Right lung (tissue), 5 donors: ENCODE data around the gene NCS1. TPM values are rescaled to one million over a fixed set of nuclear protein-coding genes. Genes with fewer than 3 reads are reported as not detected.
"Not testable (repeated sequence)": the region's sequence is repeated elsewhere in the genome, so short reads cannot be mapped to it uniquely, and the experiment has no call there.

ENCODE experiments used
- DNase-seq, 2 donors: peaks; one replicate each; pipeline ENCODE4 v3.0.0-alpha.2; 2013
- polyA plus RNA-seq, 5 donors: library from polyadenylated mRNA; unstranded; fragments of 120-200 nt; gene quantifications; one replicate each; pipeline versions ENCODE4 v1.2.1 to v1.2.3, GENCODE V29; 2013; ENCODE audit warnings: inconsistent platforms in 1 of 5, low replicate concordance in 1 of 5; ENCODE audit not compliant: insufficient read length in 5 of 5, insufficient read depth in 1 of 5

NCS1 gene
- polyA plus RNA-seq, 5 donors, result 16.6 to 27.7 (median 20.8) TPM

DNA sequence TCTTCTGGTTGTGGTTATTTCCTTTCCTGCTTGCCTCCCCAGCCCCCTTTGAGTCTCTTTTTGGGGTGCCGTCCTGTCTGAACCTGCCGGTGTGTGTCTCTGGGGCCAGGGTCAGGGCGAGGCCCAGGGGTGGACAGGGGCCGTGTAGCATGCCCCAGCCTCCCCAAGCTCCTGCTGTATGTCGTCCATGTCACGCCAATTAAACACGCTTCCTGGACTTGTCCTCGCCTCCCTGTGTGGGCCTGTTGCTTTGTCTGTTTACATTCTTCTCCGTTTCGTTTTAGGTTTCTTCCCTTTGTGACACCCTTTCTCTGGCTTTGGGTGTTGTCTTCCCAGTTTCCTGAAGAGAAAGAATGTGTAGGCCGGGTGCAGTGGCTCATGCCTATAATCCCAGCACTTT lies 64.9 kb downstream of the NCS1 start:
- no peak for DNase-seq

DNA sequence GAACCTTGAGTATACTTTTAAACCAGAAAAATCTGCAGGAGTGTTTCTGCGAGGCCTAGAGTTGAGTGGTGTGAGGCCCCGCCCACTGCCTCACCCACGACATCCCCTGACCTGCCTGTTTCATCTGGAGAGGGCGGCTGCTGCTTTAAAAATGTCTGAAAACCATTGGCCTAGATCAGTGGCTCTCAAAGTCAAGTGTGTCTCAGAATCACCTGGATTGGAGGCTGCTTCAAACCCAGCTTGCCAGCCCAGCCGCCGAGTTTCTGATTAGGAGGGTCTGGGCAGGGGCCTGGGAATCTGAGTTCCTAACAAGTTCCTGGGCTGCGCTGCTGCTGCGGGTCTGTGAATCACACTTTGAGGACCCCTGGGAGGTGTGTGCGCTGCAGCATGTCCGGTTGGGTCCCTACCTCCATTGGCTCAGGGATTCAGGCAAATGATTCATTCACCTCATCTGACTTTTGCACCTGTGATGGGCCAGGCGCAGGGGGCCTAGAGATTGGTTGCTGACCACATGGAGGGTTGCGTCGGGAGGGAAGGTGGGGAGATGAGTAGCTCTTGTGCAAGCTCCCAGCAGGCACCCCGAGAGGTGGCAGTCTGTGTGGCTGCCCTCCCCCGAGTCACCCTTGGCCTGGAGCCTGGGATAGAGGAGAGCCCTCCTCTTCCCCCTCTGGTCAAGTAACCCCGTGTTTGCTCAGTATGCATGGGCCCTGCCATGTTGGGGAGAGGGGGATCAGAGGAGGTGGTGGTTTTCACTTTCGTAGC lies 65.7 kb downstream of the NCS1 start:
- peak; percentile 56 to 65 for DNase-seq

DNA sequence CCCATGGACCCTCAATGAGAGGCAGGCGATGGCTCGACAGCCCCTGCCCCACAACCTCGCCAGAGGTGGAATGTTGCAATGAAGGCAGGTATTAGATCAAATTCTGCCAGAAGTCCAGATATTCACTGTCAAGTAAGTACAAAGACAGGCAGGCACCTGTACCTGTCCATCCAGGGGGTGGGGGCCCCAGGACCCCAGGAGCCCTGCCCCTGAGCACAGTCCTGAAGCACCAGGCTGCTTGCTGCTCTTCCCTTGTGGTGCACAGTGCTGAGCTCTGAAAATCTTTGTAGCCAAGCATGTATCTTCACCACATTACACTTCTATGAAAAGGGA lies 67.1 kb downstream of the NCS1 start:
- DNase-seq, result no peak

DNA sequence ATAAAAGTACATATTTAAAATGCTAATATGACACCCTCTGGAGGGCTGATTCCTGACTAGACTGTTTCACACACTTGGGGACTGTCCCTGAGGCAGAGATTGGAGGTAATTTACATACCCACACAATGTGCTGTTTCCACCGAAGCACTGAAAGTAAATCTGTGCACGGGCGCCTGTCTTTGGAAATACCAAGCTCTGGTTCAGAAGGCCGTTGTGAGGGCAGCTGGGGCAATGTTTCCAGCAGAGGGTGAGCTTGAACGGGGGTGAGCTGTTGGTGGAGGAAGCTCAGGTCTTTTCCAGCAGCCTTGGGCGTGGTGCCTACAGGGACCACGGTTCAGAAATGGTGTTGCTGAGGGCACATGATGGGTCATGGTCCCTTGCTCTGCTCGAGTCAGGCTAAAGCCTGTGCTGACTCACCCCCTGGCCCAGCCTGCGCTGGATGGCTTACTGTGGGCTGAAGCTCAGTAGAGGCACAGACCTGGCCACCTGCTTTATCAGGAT lies 67.6 kb downstream of the NCS1 start:
- DNase-seq, result no peak

DNA sequence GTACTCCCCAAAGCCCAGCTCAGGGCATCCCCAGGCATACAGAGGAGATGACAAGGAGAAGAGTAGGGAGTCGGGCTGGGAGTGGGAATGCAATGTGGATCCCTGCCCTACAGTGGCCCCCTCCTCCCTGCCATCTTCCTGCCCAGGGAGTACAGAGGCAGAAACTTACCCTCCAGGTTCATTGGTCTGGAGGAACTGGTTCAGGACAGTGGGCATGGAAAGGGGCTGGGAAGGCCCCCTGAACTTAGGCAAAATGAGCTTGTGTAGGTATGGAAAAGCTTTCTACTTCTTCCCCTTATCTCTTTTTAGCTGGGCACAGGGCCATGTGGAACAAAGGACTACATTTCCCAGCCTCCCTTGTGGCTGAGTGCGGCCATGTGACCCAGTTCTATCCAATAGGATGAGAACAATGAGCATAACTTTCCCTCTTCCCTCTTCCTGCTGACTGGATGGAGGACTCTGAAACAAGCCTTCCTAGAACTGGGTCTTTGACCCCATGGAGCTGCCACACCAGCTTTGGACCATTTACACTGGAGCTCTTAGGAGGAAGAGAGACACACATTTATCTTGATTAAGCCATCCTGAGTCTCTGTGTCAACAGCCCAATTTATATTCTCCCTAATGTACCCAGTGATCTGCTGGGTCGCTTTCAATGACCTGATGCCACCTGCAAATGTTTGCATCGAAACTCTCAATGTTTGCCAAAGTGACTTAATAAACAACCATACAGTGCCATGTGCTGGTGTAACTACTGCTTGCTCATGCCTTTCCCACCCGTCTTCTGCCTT lies 68.4 kb downstream of the NCS1 start:
- peak; percentile 52 to 53 for DNase-seq

DNA sequence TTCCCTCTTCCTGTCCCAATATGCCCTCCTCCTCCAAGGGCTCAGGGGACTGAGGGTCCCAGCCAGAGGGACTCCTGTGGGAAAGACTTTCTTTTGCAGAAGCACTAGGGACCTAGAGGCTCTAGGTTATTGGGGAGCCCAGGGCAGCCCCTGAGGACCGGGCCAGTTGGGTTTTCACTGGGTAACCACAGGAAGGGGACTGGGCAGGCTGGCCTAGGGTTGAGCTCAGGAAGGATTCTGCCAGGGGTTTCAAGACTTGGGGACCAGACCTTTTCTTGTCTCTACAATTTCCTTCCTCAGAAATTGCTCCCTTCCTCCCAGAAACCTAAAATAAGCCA lies 69.0 kb downstream of the NCS1 start:
- no peak for DNase-seq

DNA sequence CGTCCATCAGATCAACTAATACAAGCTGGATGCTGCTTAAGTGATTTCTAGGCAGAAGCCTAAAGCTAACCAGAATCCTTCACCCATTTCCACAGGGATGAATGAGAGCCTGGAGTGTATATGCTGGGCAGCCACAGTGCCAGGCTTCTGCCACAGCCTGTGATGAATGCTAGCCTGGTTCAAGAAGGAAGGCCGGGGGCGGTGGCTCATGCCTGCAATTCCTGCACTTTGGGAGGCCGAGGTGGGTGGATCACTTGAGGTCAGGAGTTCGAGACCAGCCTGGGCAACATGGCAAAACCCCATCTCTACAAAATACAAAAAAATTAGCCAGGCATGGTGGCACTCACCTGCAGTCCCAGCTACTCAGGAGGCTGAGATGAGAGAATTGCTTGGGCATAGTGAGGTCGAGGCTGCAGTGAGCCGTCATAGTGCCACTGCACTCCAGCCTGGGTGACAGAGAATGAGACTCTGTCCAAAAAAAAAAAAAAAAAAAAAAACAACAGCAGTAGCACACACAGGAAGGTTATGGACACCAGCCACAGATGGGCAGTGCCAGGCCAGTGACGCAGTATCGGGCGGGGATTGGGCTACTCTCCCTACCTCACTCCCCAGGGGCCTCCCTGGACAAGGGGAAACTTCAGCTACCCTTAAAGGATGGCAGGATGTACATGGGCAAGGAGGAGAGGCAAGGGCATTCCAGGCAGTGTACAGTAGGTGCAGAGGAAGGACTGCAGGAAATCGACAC lies 70.2 kb downstream of the NCS1 start:
- DNase-seq, result no peak

DNA sequence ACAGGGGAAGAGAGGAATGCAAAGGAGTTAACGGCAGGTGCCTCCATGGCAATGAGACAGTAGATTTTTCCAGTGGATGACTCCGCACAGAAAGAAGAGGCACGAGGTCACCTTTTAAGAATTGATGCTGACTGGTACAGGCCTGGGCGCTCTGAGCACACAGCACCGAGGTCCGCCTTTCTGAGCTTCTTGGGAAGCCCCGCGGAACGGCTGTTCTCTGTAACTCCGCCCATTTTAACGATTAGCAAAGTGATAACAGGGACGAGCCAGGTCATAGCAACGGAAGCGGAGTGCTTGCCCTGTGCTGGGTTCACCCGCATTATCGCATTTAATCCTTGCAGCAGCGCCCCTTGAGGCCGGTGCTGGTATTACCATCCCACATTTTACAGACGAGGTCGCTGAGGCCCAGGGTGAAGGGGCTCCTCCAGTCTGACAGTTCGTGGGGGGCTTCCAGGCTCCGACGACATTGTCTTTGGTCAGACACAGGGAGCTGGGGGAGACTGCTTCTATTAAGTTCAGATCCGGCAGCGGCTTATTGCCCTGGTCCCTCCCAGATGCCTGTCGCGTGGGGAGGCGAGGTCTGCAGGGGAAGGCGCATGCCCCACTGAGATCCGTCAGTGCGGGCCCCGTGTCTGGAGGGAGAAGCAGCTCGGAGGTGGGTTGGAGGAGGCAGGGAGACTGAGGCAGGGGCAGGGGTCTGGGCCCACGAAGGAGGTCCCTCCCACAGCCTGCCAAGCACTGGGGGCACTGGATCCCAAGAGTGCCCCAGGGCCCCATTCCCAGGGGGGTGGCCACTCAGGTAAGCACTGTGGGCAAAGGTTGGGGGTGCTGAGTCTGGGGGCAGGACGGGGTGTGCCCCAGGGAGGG lies 71.0 kb downstream of the NCS1 start:
- peak; percentile 35 to 55 for DNase-seq

DNA sequence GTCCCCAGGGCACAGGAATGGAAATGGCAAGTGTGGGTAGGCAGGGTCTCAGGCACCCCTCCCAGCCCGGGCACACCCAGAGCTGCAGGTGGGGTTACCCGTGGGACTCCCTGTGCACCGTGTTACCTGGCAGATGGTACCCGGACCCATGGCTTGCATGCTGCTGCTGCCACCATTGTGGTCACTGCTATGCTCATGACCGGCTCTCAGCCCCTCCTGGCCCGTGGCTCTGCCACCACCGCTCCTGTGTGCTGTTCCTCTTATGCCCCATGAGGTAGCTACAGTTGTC lies 71.6 kb downstream of the NCS1 start:
- no peak for DNase-seq

DNA sequence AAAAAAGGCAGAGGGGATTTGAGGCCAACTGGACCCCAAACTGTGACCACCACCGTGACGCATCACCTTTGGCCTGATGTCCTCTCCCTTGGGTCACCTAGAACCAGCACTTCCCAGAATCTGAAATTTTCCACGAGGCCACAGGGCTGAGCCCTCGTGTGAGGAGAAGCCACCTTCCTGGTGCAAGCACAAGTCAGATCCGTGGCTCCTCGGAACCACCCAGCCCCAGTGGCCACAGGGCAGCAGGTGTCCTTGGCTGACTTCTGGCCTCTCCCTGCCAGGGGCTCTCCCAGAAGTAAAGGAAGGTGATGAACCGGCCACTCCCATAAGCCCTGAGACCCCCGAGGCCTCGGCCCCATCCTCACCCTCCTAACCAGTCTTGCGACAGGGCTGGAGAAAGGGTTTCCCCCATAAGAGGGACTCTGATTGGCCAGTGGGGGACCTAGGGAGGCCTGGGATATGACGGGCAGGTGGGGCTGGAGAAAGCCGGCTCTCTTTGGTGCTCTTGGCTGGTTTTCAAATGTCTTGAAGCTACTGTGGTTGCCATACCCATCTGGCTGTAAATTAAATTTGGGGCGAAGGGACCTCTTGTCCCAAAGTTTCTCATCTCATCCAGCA lies 72.5 kb downstream of the NCS1 start:
- DNase-seq, result no peak

DNA sequence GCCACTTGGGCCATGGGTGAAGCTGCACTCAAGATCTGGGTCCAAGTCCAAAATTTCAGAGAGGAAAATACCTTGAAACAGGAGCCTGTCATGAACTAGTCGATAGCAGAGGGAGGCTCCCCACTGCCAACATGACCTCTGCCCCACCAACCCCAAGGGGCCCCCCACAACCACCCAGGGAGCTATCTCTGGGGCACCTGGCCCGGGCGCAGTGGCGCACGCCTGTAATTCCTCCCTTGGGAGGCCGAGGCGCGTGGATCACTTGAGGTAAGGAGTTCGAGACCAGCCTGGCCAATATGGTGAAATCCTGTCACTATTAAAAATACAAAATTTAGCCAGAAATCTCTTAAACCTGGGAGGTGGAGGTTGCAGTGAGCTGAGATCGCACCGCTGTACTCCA lies 73.3 kb downstream of the NCS1 start:
- DNase-seq, result no peak

DNA sequence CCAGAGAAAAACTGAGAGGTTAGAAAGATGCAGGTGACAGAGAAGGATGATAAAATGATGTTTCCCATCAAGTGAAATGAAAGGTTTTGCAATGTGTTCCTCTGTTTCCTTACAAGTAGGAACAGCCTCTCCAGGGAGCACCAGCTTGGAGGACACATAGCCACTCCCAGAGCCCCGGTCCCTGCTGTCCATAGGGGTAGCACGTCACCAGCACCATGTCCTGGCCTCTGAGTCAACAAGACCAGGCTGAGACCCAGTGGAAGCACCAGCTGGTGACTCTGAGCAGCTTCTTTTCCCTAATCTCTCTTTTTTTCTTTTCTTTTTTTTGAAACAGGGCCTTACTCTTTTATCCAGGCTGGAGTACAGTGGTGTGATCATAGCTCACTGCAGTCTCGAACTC lies 73.9 kb downstream of the NCS1 start:
- DNase-seq, result no peak

DNA sequence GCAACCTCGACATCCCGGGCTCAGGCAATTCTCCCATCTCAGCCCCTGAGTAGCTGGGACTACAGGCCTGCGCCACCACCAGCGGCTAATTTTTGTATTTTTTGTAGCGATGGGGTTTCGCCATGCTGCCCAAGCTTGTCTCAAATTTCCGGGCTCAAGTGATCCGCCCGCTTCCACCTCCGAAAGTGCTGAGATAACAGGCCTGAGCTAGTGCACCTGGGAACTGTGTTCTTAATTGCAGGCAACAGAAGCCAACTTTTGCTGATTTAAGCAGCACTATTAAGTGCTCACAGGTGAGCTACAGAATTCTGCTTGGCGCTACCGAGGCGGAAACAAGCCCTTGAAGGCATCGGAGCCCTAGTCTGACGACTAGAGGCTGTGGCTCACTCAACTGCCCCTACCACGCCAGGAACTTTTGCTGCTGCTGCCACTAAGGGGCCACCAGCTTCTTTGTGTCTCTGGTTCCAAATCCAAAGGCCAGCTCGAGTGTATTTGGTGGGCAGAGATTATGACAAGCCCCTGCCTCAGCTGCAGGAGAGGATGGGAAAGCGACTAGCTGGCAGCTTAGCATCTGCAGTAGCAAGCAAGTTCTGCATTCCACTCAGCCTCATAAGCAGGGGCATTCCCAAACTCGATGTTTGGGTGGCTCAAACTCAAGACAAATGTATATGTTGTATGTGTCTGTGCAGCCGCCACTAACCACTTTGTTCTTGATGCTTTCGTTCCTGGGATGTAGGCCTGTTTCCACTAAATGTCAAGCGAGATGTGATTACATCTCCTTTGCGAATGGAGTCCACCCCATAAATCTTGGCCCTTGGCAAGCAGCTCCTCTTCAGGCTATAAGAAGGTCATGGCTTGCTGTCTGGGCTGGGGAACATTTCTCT lies 82.8 kb downstream of the NCS1 start:
- no peak for DNase-seq

DNA sequence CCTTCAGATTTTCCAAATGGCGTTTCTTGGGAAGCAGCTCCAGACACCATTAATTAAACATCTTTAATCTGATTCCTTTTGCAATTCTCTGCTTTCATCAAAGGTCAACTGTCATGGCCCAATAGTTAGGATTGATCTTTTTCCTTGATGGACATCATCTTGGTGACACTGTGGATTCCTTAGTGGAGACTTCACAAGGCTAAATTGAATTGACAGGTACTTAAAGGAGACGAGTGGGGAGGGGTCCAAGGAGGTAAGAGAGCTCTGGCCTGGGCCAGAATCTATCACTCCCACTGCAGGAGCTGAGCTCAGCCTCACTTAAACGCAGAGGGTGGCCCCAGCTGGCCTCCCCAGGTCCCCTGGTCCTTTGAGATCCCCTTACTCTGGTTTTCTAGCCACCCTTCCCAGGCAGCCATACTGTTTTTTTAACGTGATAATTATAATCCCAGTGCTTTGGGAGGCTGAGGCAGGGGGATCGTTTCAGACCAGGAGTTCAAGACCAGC lies 83.5 kb downstream of the NCS1 start:
- no peak for DNase-seq

DNA sequence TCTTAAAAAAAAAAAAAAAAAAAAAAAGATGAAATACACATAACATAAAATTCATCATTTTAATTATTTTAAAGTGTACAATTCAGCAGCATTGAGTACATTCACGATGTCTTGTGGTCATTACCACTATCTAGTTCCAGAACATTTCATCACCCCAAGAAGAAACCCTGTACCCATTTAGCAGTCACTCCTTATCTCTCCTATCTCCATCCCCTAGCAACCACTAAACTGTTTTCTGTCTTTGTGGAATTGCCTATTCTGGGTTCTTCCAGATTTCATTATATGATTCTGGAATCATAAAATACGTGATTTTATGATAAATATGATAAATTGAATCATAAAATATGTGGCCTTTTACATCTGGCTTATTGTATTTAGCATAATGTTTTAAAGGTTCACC lies 84.4 kb downstream of the NCS1 start:
- no peak for DNase-seq

DNA sequence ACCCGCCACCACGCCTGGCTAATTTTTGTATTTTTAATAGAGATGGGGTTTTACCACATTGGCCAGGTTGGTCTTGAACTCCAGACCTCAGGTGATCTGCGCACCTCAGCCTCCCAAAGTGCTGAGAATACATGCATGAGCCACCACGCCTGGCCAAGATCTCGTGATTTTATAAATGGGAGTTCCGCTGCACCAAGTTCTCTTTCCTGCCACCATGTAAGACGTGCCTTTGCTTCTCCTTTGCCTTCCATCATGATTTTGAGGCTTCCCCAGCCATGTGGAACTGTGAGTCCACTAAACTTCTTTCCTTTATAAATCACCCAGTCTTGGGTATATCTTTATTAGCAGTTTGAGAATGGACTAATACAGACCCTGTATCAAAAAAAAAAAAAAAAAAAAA lies 85.9 kb downstream of the NCS1 start:
- DNase-seq, result not testable (repeated sequence)

DNA sequence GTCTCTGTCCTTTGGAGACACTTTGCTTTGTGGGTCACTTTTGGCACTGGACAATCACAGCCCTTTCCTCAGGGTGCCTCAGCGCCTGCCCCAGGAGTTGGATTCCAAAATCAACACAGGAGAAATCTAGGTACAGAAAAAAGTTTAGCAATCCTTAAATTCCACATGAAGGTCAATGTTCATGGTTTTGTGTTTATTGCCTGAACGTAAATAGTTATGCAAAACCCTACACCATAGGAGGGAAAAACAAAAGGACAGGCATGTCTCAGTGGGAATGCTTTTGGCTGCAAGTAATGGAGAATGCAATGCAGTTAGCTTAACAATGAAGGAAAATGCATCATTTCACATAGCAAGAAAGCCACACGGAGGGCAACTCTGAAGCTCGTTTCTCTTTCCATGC lies 86.8 kb downstream of the NCS1 start:
- no peak for DNase-seq

DNA sequence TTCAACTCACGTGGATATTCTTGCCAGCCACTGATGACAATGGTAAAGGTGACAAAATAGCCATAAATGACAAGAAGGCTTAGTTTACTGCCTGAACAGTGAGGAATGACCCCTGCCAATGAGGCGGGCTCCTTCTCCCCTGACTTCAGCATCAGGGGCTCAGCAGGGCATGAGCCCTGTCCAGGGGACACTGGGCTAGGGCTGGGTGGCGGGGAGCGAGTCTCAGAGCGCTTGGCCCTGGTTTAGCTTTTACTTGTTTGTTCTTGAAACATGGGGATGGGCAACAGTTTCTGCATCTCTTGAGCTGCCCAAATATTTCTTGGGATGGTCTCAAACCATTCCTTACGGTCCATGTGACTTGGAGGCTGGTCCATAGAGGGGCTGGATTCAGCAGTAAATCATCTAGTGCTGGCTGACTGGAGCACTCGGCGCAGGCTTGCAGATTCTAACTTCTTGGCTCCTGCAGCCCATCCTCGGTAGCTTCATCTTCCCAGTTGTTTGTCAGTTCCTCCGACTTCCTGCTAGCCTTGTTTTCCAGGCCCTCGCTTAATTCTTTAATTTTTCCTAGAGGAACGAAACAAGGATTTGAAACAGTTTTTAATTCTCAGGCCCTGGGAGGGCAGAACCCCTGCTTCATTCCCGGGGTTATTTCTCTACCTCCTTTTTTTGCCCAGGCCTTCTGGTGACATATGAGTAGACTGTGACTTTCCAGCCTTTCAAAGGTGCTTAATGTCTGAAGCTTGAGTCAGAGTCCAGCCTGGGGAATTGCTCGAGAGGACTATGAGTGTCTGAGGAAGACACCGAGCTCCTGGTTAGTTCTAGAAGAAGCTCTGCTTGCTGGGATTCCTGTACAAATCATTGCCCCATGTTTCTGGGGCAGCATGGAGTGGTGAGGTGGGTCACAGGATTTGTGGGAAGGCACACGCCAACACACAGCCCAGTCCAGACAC lies 88.9 kb downstream of the NCS1 start:
- DNase-seq, result no peak
